Trophoblast cell (in vitro differentiated cells and primary cell): ENCODE measurements around the gene TSPAN4.
A peak's percentile ranks its signal among the peaks of the same experiment; 100 is the strongest.

ENCODE experiments used
- DNase-seq, 2 donors: peaks; one replicate each; pipeline ENCODE4 v3.0.0-alpha.2; 2016
- H2AFZ ChIP-seq: 2 replicates; pipeline ENCODE4 v1.6.1; 2013; ENCODE audit warnings: low read length, moderate library complexity, mild to moderate bottlenecking; ENCODE audit not compliant: insufficient read depth, poor library complexity
- H2AK5ac ChIP-seq: 2 replicates; pipeline ENCODE4 v1.6.1; 2013; ENCODE audit warnings: mild to moderate bottlenecking, low read length
- H2BK120ac ChIP-seq: 2 replicates; pipeline ENCODE4 v1.6.1; 2013; ENCODE audit warnings: low read length, mild to moderate bottlenecking, moderate library complexity; ENCODE audit not compliant: insufficient read depth, poor library complexity
- H2BK12ac ChIP-seq: 2 replicates; pipeline ENCODE4 v1.6.1; 2013; ENCODE audit warnings: mild to moderate bottlenecking, low read length, moderate library complexity
- H2BK5ac ChIP-seq: 2 replicates; pipeline ENCODE4 v1.6.1; 2013; ENCODE audit warnings: low read length, low read depth, moderate library complexity, mild to moderate bottlenecking; ENCODE audit not compliant: poor library complexity
- H3K14ac ChIP-seq: 2 replicates; pipeline ENCODE4 v1.6.1; 2013; ENCODE audit warnings: mild to moderate bottlenecking, low read length
- H3K18ac ChIP-seq: 2 replicates; pipeline ENCODE4 v1.6.1; 2013; ENCODE audit warnings: mild to moderate bottlenecking, low read length
- H3K23ac ChIP-seq: 2 replicates; pipeline ENCODE4 v1.6.1; 2013; ENCODE audit warnings: low read length
- H3K27ac ChIP-seq: 2 replicates; pipeline ENCODE4 v1.5.1; 2013; ENCODE audit warnings: low read depth, mild to moderate bottlenecking, inconsistent platforms, low read length, moderate library complexity
- H3K27me3 ChIP-seq: 2 replicates; pipeline ENCODE4 v1.6.1; 2013; ENCODE audit warnings: inconsistent platforms, mild to moderate bottlenecking, low read length, moderate library complexity; ENCODE audit not compliant: insufficient read depth
- H3K36me3 ChIP-seq, 2 experiments: 1 replicate in 1 of 2; 2 replicates in 1 of 2; pipeline ENCODE4 v1.6.1; 2013; ENCODE audit warnings: low read length in 2 of 2, mild to moderate bottlenecking in 2 of 2, moderate library complexity in 1 of 2; ENCODE audit not compliant: insufficient read depth in 2 of 2, control insufficient read depth in 1 of 2
- H3K4ac ChIP-seq: 2 replicates; pipeline ENCODE4 v1.6.1; 2013; ENCODE audit warnings: low read depth, mild to moderate bottlenecking, low read length, moderate library complexity
- H3K4me1 ChIP-seq, 2 experiments: 1 replicate in 1 of 2; 2 replicates in 1 of 2; pipeline ENCODE4 v1.6.1; 2013; ENCODE audit warnings: low read length in 2 of 2, mild to moderate bottlenecking in 2 of 2, moderate library complexity in 1 of 2; ENCODE audit not compliant: insufficient read depth in 2 of 2, control insufficient read depth in 1 of 2
- H3K4me2 ChIP-seq: 2 replicates; pipeline ENCODE4 v1.6.1; 2013; ENCODE audit warnings: inconsistent platforms, mild to moderate bottlenecking, low read length, moderate library complexity
- H3K4me3 ChIP-seq: 2 replicates; pipeline ENCODE4 v1.5.1; 2013; ENCODE audit warnings: mild to moderate bottlenecking, low read depth, low read length, inconsistent platforms
- H3K79me1 ChIP-seq: one replicate; pipeline ENCODE4 v1.6.1; 2013; ENCODE audit warnings: low read length
- H3K79me2 ChIP-seq: 2 replicates; pipeline ENCODE4 v1.6.1; 2013; ENCODE audit warnings: low read length, mild to moderate bottlenecking; ENCODE audit not compliant: control insufficient read depth, insufficient read depth, poor library complexity
- H3K9ac ChIP-seq: 2 replicates; pipeline ENCODE4 v1.6.1; 2013; ENCODE audit warnings: mild to moderate bottlenecking, low read length
- H3K9me3 ChIP-seq: 2 replicates; pipeline ENCODE4 v1.6.1; 2013; ENCODE audit warnings: low read depth, mild to moderate bottlenecking, control low read depth, inconsistent platforms, low read length; ENCODE audit not compliant: insufficient read depth
- H4K12ac ChIP-seq: 2 replicates; pipeline ENCODE4 v1.6.1; 2013; ENCODE audit warnings: low read depth, mild to moderate bottlenecking, low read length, moderate library complexity
- H4K8ac ChIP-seq: 2 replicates; pipeline ENCODE4 v1.6.1; 2013; ENCODE audit warnings: low read depth, mild to moderate bottlenecking, low read length, moderate library complexity
- H4K91ac ChIP-seq: one replicate; pipeline ENCODE4 v1.6.1; 2013; ENCODE audit warnings: low read depth, mild to moderate bottlenecking, low read length, moderate library complexity
- WGBS: extraction: QIAGEN DNeasy Blood & Tissue Kit; methylation state at CpG from one replicate; pipeline ENCODE4 v1.1.7; 2013; ENCODE audit warnings: missing lambda C conversion rate; ENCODE audit not compliant: insufficient read length, insufficient coverage; ENCODE audit errors: extremely low coverage; 5-methylcytosine and 5-hydroxymethylcytosine counted together

TSPAN4 gene

DNA sequence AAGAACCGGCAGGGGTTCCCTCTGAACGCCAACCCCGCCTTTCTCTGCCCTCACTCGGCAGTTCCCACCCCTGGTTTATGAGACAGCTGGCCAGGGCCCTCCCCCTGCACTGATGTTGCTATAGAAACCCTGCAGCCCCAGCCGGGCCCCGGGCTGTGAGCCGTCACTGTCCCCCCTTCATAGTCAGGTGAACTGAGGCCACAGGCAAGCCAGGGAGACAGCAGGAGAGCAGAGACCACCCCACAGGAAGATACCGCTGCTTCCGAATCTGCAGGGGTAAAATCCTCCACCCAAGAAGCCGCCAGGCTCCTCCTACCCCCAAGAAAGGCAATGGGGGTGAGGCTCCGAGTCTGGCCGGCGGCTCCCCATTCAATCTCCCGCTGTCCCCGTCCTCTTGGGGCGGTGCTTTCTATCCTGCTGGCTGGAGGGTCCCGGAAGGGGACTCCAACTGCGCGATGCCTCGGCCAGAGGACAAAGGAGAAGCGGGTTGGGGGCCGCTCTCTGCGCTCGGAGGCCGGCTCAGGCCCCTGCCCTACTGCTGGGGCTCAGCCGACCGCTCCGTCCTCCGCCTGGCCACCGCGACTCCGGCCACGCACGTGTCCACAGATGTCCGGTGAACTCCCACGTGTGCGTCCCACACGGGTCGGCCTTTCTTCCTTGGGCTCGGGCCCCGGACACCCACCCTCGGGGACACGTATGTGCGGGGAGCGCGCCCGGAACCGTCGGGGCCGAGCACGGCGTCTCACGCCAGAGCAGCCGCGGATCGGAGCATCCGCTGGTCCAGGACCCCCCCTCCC lies 45.2 kb upstream of the TSPAN4 start:
- Histone ChIP-seq H3K4ac (peak overlapping the region; percentile 63), H3K4me3 (peak overlapping the region; percentile 88), H4K8ac (peak overlapping the region; percentile 91), H3K9me3 (peaks cover 5% of the 10 kb centered on the region), H3K79me2 (peaks cover 6% of the 10 kb centered on the region), H2BK120ac (peak overlapping the region; percentile 20), H2BK5ac (peak overlapping the region; percentile 51), H3K79me1 (peaks cover 6% of the 10 kb centered on the region), H3K4me2 (peak overlapping the region; percentile 92), H3K18ac (peak overlapping the region; percentile 94), H3K27ac (peak overlapping the region; percentile 50), H3K14ac (peak overlapping the region; percentile 85), H4K12ac (peak overlapping the region; percentile 65), H3K36me3 (peaks cover 56 to 58% of the 10 kb centered on the region in 2 experiments), H4K91ac (peak overlapping the region; percentile 90), H3K27me3 (no peaks in the 10 kb centered on the region), H2BK12ac (no peak overlapping the region), H3K4me1 (peaks cover 14 to 17% of the 10 kb centered on the region in 2 experiments), H3K9ac (peak overlapping the region; percentile 83), H3K23ac (no peak overlapping the region), H2AK5ac (peak overlapping the region; percentile 40), H2AFZ (peak overlapping the region; percentile 80)
- WGBS = no CpG with 5 or more reads among the region's 57 CpGs
- no peak for DNase-seq

DNA sequence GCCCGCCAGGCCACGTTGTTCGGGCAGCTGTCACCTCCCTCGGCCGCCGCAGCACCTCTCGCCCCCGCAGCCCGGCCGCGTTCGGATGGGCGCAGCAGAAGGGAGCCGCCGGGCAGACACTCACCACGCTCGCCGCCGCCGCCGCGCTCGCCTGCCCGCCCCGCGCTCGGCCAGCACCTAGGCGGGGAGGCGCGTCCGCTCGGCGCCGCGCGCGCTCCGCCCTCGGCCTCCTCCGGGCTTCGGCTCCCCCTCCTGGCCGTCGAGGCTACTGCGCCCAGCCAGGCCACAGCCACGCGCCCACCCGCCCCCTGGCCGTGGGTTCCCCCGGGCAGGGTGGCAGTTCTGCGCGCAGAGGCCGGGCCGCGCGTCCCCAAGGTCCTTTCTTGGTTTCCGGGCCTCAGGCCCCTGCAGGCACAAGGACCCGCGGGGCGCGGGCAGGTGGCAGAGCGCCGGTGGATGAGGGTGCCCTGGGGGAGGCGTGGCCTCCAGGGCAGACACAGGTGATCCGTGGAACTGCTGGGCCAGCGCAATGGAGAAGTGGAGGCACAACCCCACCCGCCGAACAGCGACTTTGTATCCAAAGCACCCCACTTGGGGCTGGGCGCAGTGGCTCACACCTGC lies 44.4 kb upstream of the TSPAN4 start, which contains the start of gene SLC25A22:
TSS of gene SLC25A22 (minus strand) at position 189 of the 621 bp plus-strand sequence. CDS start 3,275 bp downstream, outside the sequence.
- Histone ChIP-seq H3K23ac (no peak within 1 kb of the TSS), H2BK12ac (no peak within 1 kb of the TSS), H3K79me2 (peaks cover 6% of the 10 kb centered on the region), H3K4me1 (peaks cover 14 to 17% of the 10 kb centered on the region in 2 experiments), H3K36me3 (peaks cover 57 to 60% of the 10 kb centered on the region in 2 experiments), H3K14ac (peak within 1 kb of the TSS; percentile 85), H3K27ac (peak within 1 kb of the TSS; percentile 50), H4K12ac (peak within 1 kb of the TSS; percentile 65), H3K27me3 (no peaks in the 10 kb centered on the region), H2AFZ (peak within 1 kb of the TSS; percentile 80), H3K79me1 (peaks cover 6% of the 10 kb centered on the region), H2AK5ac (peak within 1 kb of the TSS; percentile 40), H3K4ac (peak within 1 kb of the TSS; percentile 63), H2BK5ac (peak within 1 kb of the TSS; percentile 51), H3K9ac (peak within 1 kb of the TSS; percentile 83), H3K9me3 (peaks cover 5% of the 10 kb centered on the region), H3K18ac (peak within 1 kb of the TSS; percentile 94), H4K8ac (peak within 1 kb of the TSS; percentile 91), H3K4me3 (peak within 1 kb of the TSS; percentile 88), H3K4me2 (peak within 1 kb of the TSS; percentile 92), H4K91ac (peak within 1 kb of the TSS; percentile 90), H2BK120ac (peak within 1 kb of the TSS; percentile 20)
- WGBS = no CpG with 5 or more reads among the region's 69 CpGs
- peak; percentile 70 to 89 for DNase-seq

GRCh38 chr11:799641-800316 lies 42.9 kb upstream of the TSPAN4 start:
- no CpG with 5 or more reads among the region's 32 CpGs for WGBS
- Histone ChIP-seq H3K18ac (no peak overlapping the region), H3K23ac (no peak overlapping the region), H4K12ac (no peak overlapping the region), H3K9me3 (peaks cover 5% of the 10 kb centered on the region), H2AFZ (no peak overlapping the region), H4K8ac (no peak overlapping the region), H4K91ac (no peak overlapping the region), H3K4ac (no peak overlapping the region), H3K9ac (no peak overlapping the region), H3K4me3 (no peak overlapping the region), H3K4me1 (peaks cover 26 to 31% of the 10 kb centered on the region in 2 experiments), H3K79me1 (peaks cover 15% of the 10 kb centered on the region), H3K27me3 (no peaks in the 10 kb centered on the region), H2BK120ac (no peak overlapping the region), H3K4me2 (no peak overlapping the region), H2BK5ac (no peak overlapping the region), H3K36me3 (peaks cover 43 to 46% of the 10 kb centered on the region in 2 experiments), H3K79me2 (peaks cover 8% of the 10 kb centered on the region), H2AK5ac (no peak overlapping the region), H3K14ac (no peak overlapping the region), H2BK12ac (no peak overlapping the region), H3K27ac (no peak overlapping the region)
- DNase-seq = no peak

GRCh38 chr11:800473-800872 lies 42.2 kb upstream of the TSPAN4 start:
- no peaks in the 10 kb centered on the region for H3K27me3 ChIP-seq
- peaks cover 5% of the 10 kb centered on the region for H3K9me3 ChIP-seq
- no peak overlapping the region for H3K4ac ChIP-seq
- no peak for DNase-seq
- H2BK5ac ChIP-seq = no peak overlapping the region
- H2BK120ac ChIP-seq = no peak overlapping the region
- no peak overlapping the region for H3K9ac ChIP-seq
- no peak overlapping the region for H3K18ac ChIP-seq
- H2BK12ac ChIP-seq = no peak overlapping the region
- H4K91ac ChIP-seq = no peak overlapping the region
- H3K4me2 ChIP-seq = no peak overlapping the region
- no peak overlapping the region for H3K27ac ChIP-seq
- H2AK5ac ChIP-seq = no peak overlapping the region
- no peak overlapping the region for H3K23ac ChIP-seq
- peaks cover 42 to 45% of the 10 kb centered on the region in 2 experiments for H3K36me3 ChIP-seq
- H4K12ac ChIP-seq = no peak overlapping the region
- WGBS = no CpG with 5 or more reads among the region's 30 CpGs
- no peak overlapping the region for H3K4me3 ChIP-seq
- no peak overlapping the region for H3K14ac ChIP-seq
- peaks cover 27 to 31% of the 10 kb centered on the region in 2 experiments for H3K4me1 ChIP-seq
- H4K8ac ChIP-seq = no peak overlapping the region
- no peak overlapping the region for H2AFZ ChIP-seq
- peaks cover 19% of the 10 kb centered on the region for H3K79me1 ChIP-seq
- H3K79me2 ChIP-seq = peaks cover 11% of the 10 kb centered on the region
